Hematopoietic multipotent progenitor cell treated with erythropoietin and hydrocortisone succinate and interleukin-3 and kit ligand, for 8 days (in vitro differentiated cells): ENCODE data around the gene GPR18.

Experiments used
- DNase-seq: peaks from one replicate; pipeline ENCODE4 v3.0.0-alpha.2; 2015

The GPR18 gene

DNA sequence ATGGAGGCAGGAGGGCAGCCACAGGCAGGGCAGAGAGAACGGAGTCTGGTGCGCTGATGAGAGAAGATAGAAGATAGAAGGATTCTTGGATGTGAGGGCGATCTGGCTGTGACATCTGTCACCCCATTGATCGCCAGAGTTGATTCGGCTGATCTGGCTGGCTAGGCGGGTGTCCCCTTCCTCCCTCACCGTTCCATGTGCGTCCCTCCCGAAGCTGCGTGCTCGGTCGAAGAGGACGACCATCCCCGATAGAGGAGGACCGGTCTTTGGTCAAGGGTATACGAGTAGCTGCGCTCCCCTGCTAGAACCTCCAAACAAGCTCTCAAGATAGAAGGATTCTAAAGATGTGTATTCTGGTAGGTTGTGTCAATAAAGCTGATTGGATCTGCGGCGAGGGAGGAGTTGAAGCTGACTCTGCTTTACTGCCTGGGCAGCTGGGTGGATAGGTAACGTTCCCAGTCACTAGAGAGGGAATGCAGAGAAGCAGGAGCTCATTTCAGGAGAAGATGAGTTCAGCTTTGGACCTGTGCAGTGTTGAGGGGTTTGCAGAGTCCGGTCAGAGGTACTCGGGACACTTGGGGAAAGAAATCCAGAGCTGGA lies 52.5 kb downstream of the GPR18 start:
- DNase-seq, result no peak
